ENCODE results near the gene ZNF486. TPM values are rescaled to one million over a fixed set of nuclear protein-coding genes. Genes with fewer than 3 reads are reported as not detected.

Gene ZNF486
- total RNA-seq, 6 experiments from 2014 or later: 2.1 to 2.8 (median 2.4) TPM

Other genes starting within 250 kb of the ZNF486 start
- 1 to 10 TPM; 2.1 to 4.7 (median 3.4) TPM for gene ZNF682, start 127.7 kb upstream of the ZNF486 start, total RNA-seq (2021; fragmentation: NEBNext Ultra II Directional; extraction: Animal tissue kit (Norgen Biotek cat#: 25700))
- 1 to 10 TPM in 5 of 6 experiments, under 1 TPM in 1; 0.74 to 1.6 (median 1.2) TPM for gene ZNF90, start 89.2 kb upstream of the ZNF486 start, total RNA-seq (2021; fragmentation: NEBNext Ultra II Directional; extraction: Animal tissue kit (Norgen Biotek cat#: 25700))

All from HFFc6 (cell line).